B cell (primary cell): Measurements from ENCODE around the gene ACP6. TPM values are rescaled to one million over a fixed set of nuclear protein-coding genes. Genes with fewer than 3 reads are reported as not detected.

Experiments
- ATAC-seq: fragments of 200-7000 bp; cut with Tn5 transposase; one replicate; pipeline ENCODE4 v1.10.0; 2021; ENCODE audit warnings: low read depth, mild to moderate bottlenecking, moderate number of reproducible peaks, moderate library complexity
- CTCF ChIA-PET: fragments of 350-600 bp; sonication (Branson Sonifier 250); formaldehyde crosslinking; loops from one replicate; lab custom pipeline; 2021; ENCODE audit warnings: antibody characterized with exemption, inconsistent platforms; lab: Charles Lee
- POLR2A ChIA-PET: fragments of 350-600 bp; sonication (Branson Sonifier 250); formaldehyde crosslinking; loops from one replicate; lab custom pipeline; 2021; ENCODE audit warnings: antibody characterized with exemption; lab: Charles Lee
- DNase-seq: peaks from one replicate; pipeline ENCODE4 v3.0.0; 2013
- H2AFZ ChIP-seq: 2 replicates; pipeline ENCODE4 v1.6.1; 2012; ENCODE audit warnings: mild to moderate bottlenecking, low read depth, low read length; ENCODE audit not compliant: insufficient read depth, poor library complexity, severe bottlenecking
- H3K27ac ChIP-seq, 2 donors: 1 replicate in 1 of 2; 2 replicates in 1 of 2; pipeline ENCODE4 v1.5.1; 2012 to 2013; ENCODE audit warnings: low read length in 2 of 2, mild to moderate bottlenecking in 2 of 2, moderate library complexity in 1 of 2
- H3K27me3 ChIP-seq, 4 experiments: fragments of 200-600 bp in 1 of 4; sonication (generic) in 1 of 4; replicated peaks in 1 of 4; 1 replicate in 2 of 4; 2 replicates in 2 of 4; pipeline versions ENCODE4 v1.6.1 to v1.7.0; 2013 to 2016; ENCODE audit warnings: low read length in 3 of 4, mild to moderate bottlenecking in 2 of 4, mixed read lengths in 1 of 4, moderate library complexity in 1 of 4; ENCODE audit not compliant: insufficient read depth in 4 of 4, control insufficient read depth in 3 of 4; ENCODE audit errors: control extremely low read depth in 1 of 4
- H3K36me3 ChIP-seq, 2 experiments: replicated peaks in 1 of 2; 1 replicate in 1 of 2; 2 replicates in 1 of 2; pipeline versions ENCODE4 v1.6.1 to v1.7.1; 2013; ENCODE audit warnings: low read length in 1 of 2; ENCODE audit not compliant: insufficient read depth in 2 of 2, control insufficient read depth in 1 of 2; ENCODE audit errors: control extremely low read depth in 1 of 2, extremely low read depth in 1 of 2
- H3K4me1 ChIP-seq, 2 donors: fragments of 200-600 bp in 1 of 2; sonication (generic) in 1 of 2; 1 replicate in 1 of 2; 2 replicates in 1 of 2; pipeline versions ENCODE4 v1.5.1 to v1.6.1; 2013 to 2017; ENCODE audit warnings: low read length in 2 of 2; ENCODE audit not compliant: control insufficient read depth in 2 of 2, insufficient read depth in 2 of 2
- H3K4me2 ChIP-seq: replicated peaks from 2 replicates; pipeline ENCODE3; 2012; ENCODE audit warnings: mild to moderate bottlenecking, low read depth, low read length; ENCODE audit not compliant: poor library complexity, severe bottlenecking
- H3K4me3 ChIP-seq, 5 experiments: fragments of 200-600 bp in 1 of 5; sonication (generic) in 1 of 5; 1 replicate in 3 of 5; 2 replicates in 2 of 5; pipeline versions ENCODE4 v1.5.1 to v1.7.0; 2011 to 2016; ENCODE audit warnings: low read length in 4 of 5, mild to moderate bottlenecking in 4 of 5, low read depth in 2 of 5, control low read depth in 1 of 5, moderate library complexity in 1 of 5; ENCODE audit not compliant: insufficient read depth in 1 of 5; ENCODE audit errors: control extremely low read depth in 1 of 5, extremely low read depth in 1 of 5
- H3K79me2 ChIP-seq: fragments of 200-600 bp; sonication (generic); one replicate; pipeline ENCODE4 v1.6.0; 2016; ENCODE audit warnings: low read length; ENCODE audit not compliant: control insufficient read depth, insufficient read depth
- H3K9ac ChIP-seq: fragments of 200-600 bp; sonication (generic); 2 replicates; pipeline ENCODE4 v1.6.1; 2017; ENCODE audit warnings: mild to moderate bottlenecking, low read length, moderate library complexity
- H3K9me3 ChIP-seq, 3 donors: one replicate each; pipeline versions ENCODE4 v1.6.1 to v1.7.1; 2013; ENCODE audit warnings: low read length in 2 of 3; ENCODE audit not compliant: control insufficient read depth in 2 of 3, insufficient read depth in 1 of 3; ENCODE audit errors: control extremely low read depth in 1 of 3
- H4K20me1 ChIP-seq: 2 replicates; pipeline ENCODE4 v1.6.0; 2012; ENCODE audit warnings: mild to moderate bottlenecking, low read length; ENCODE audit not compliant: insufficient read depth, control insufficient read depth, poor library complexity, severe bottlenecking
- H3K27ac Mint-ChIP-seq: one replicate; pipeline ENCODE4 v1.8.0; 2021; ENCODE audit warnings: mixed read lengths
- H3K27me3 Mint-ChIP-seq: one replicate; pipeline ENCODE4 v1.8.0; 2021; ENCODE audit warnings: mixed read lengths
- H3K4me1 Mint-ChIP-seq: one replicate; pipeline ENCODE4 v1.8.0; 2021; ENCODE audit warnings: mixed read lengths
- H3K4me3 Mint-ChIP-seq: one replicate; pipeline ENCODE4 v1.8.0; 2021; ENCODE audit warnings: mixed read lengths
- H3K9me3 Mint-ChIP-seq: one replicate; pipeline ENCODE4 v1.8.0; 2022; ENCODE audit warnings: mixed read lengths; ENCODE audit not compliant: insufficient read depth
- CTCF ChIP-seq: fragments of 200-600 bp; IDR thresholded peaks from one replicate; pipeline ENCODE4 v1.8.0; 2022; ENCODE audit warnings: antibody characterized with exemption, mild to moderate bottlenecking
- EZH2 ChIP-seq: IDR thresholded peaks from 2 replicates; pipeline ENCODE4 v1.6.1; 2012; ENCODE audit warnings: borderline replicate concordance, low read depth, mild to moderate bottlenecking, moderate library complexity, low read length; ENCODE audit not compliant: insufficient read depth, poor library complexity, severe bottlenecking
- WGBS: methylation state at CpG from one replicate; pipeline ENCODE4 v1.1.5; 2013; ENCODE audit warnings: missing lambda C conversion rate; ENCODE audit not compliant: insufficient coverage; 5-methylcytosine and 5-hydroxymethylcytosine counted together
- intact Hi-C: fragments of 100-400 bp; cut with micrococcal nuclease; formaldehyde crosslinking; loops from one replicate; pipeline ENCODE4 v1.10.0; 2022
- polyA plus RNA-seq: library from polyadenylated mRNA; depleted of rRNA; stranded (reverse); fragments of >200 nt; gene quantifications from 2 replicates; pipeline ENCODE4 v1.2.3, GENCODE V29; 2012
- total RNA-seq, 2 donors: library from RNA; stranded (reverse); fragments of 120-200 nt in 1 of 2; gene quantifications; 1 replicate in 1 of 2; 2 replicates in 1 of 2; pipeline versions ENCODE4 v1.2.3 to v1.2.4, GENCODE V29; 2013 to 2022

Gene ACP6
- total and polyA plus RNA-seq, 2 donors (not counting 1 experiment from before 2014, with no cell fraction given): 5.0 to 15.7 TPM

GRCh38 chr1:147673816-147674215 is 3.5 kb upstream of the ACP6 start:
- no peak overlapping the region for H3K27ac Mint-ChIP-seq
- Histone ChIP-seq H2AFZ (no peak overlapping the region), H3K79me2 (no peaks in the 10 kb centered on the region), H3K27ac (no peak overlapping the region), H3K9ac (no peak overlapping the region), H3K4me3 (no peak overlapping the region), H3K9me3 (peaks cover 3 to 4% (median 4%) of the 10 kb centered on the region in 3 donors), H3K4me2 (no peak overlapping the region), H3K27me3 (peaks cover 0 to 6% (median 0%) of the 10 kb centered on the region in 4 experiments), H3K36me3 (no peaks in the 10 kb centered on the region), H3K4me1 (peaks cover 6 to 10% of the 10 kb centered on the region in 2 donors), H4K20me1 (no peaks in the 10 kb centered on the region)
- TF ChIP-seq EZH2: no peak
- TF ChIP-seq CTCF: no peak
- no peak overlapping the region for H3K4me3 Mint-ChIP-seq
- intact Hi-C loops: loop anchor here (5.0 kb wide), 1 partner anchor 497 kb away; no protein-coding TSS in a partner anchor
- DNase-seq (no peak), ATAC-seq (no peak)
- ChIA-PET CTCF (no interaction called here), POLR2A (no interaction called here)
- 44% methylated on average over 2 of the region's 2 CpGs for WGBS
- H3K27me3 Mint-ChIP-seq: peaks cover 27% of the 10 kb centered on the region
- H3K4me1 Mint-ChIP-seq: peaks cover 10% of the 10 kb centered on the region
- peaks cover 2% of the 10 kb centered on the region for H3K9me3 Mint-ChIP-seq

DNA sequence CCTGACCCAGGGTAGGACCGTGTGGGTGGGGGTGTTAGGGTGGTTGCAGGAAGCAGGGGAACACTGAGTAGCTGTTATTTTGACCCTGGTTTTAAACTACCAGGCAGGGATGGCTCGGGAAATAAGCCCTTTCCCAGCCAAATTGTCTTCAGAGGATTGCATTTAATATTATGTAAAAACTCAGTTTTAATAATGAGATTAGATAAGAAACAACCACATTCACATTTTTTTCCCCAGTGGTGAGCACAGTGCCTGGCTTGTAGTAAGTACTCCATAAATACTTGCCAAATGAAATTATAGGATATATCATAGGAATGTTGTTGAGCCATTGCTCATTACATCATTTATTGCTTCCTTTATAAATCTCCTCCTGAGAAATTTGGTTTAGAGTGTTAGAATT is 3.1 kb upstream of the ACP6 start:
- no CpG with 5 or more reads among the region's 2 CpGs for whole genome bisulfite sequencing
- Mint-ChIP-seq H3K4me1 (peaks cover 12% of the 10 kb centered on the region), H3K9me3 (peaks cover 2% of the 10 kb centered on the region), H3K4me3 (no peak overlapping the region), H3K27ac (no peak overlapping the region), H3K27me3 (peaks cover 27% of the 10 kb centered on the region)
- no peak overlapping the region for H2AFZ ChIP-seq
- POLR2A ChIA-PET: interaction anchor here (0.5 kb wide), 1 partner anchor 626 kb away, joined by 3 read pairs; no protein-coding TSS in a partner anchor
- H4K20me1 ChIP-seq: no peaks in the 10 kb centered on the region
- H3K36me3 ChIP-seq: no peaks in the 10 kb centered on the region
- no peak overlapping the region for H3K27ac ChIP-seq
- peaks cover 6 to 10% of the 10 kb centered on the region in 2 donors for H3K4me1 ChIP-seq
- no peak overlapping the region for H3K4me3 ChIP-seq
- TF ChIP-seq EZH2: no peak
- TF ChIP-seq CTCF: no peak
- H3K79me2 ChIP-seq: no peaks in the 10 kb centered on the region
- no peak for ATAC-seq
- DNase-seq: no peak
- no peak overlapping the region for H3K4me2 ChIP-seq
- H3K27me3 ChIP-seq: peaks cover 0 to 6% (median 0%) of the 10 kb centered on the region in 4 experiments
- intact Hi-C loops: loop anchor here (5.0 kb wide), 1 partner anchor 496 kb away; no protein-coding TSS in a partner anchor
- CTCF ChIA-PET: no interaction called here
- no peak overlapping the region for H3K9ac ChIP-seq
- peaks cover 3 to 4% (median 4%) of the 10 kb centered on the region in 3 donors for H3K9me3 ChIP-seq
